DND-41 (cell line): ENCODE results near the gene SCRN2.

ENCODE experiments used
- ATAC-seq: fragments of 200-7000 bp; cut with Tn5 transposase; 3 replicates; pipeline ENCODE4 v1.9.1; 2021; ENCODE audit warnings: low read depth; ENCODE audit not compliant: insufficient read depth
- DNase-seq: peaks from one replicate; pipeline ENCODE4 v3.0.0-alpha.2; 2020
- H2AFZ ChIP-seq: 2 replicates; pipeline ENCODE4 v1.6.0; 2012; ENCODE audit warnings: low read depth, low read length
- H3K27ac ChIP-seq: 2 replicates; pipeline ENCODE4 v1.5.1; 2012; ENCODE audit warnings: low read length, inconsistent platforms
- H3K27me3 ChIP-seq: fragments of 200-600 bp; sonication (generic); 2 replicates; pipeline ENCODE4 v1.6.0; 2012; ENCODE audit warnings: low read length, mild to moderate bottlenecking, inconsistent platforms; ENCODE audit not compliant: insufficient read depth, poor library complexity
- H3K36me3 ChIP-seq: 2 replicates; pipeline ENCODE4 v1.5.1; 2012; ENCODE audit warnings: low read length, inconsistent platforms; ENCODE audit not compliant: insufficient read depth
- H3K4me1 ChIP-seq: 2 replicates; pipeline ENCODE4 v1.5.1; 2012; ENCODE audit warnings: mild to moderate bottlenecking, low read length; ENCODE audit not compliant: insufficient read depth
- H3K4me2 ChIP-seq: 2 replicates; pipeline ENCODE4 v1.6.0; 2012; ENCODE audit warnings: mild to moderate bottlenecking, moderate library complexity, low read length, inconsistent platforms; ENCODE audit not compliant: insufficient read depth
- H3K4me3 ChIP-seq, 2 experiments: fragments of 200-600 bp in 1 of 2; shearing (Covaris generic) in 1 of 2; 2 replicates each; pipeline ENCODE4 v1.5.1; 2012 to 2016; ENCODE audit warnings: inconsistent platforms in 2 of 2, low read length in 2 of 2, mild to moderate bottlenecking in 2 of 2, low read depth in 1 of 2, moderate library complexity in 1 of 2
- H3K79me2 ChIP-seq: 2 replicates; pipeline ENCODE4 v1.6.0; 2012; ENCODE audit warnings: low read length, inconsistent platforms; ENCODE audit not compliant: insufficient read depth
- H3K9ac ChIP-seq: 2 replicates; pipeline ENCODE4 v1.6.0; 2012; ENCODE audit warnings: low read depth, mild to moderate bottlenecking, inconsistent platforms, low read length, moderate library complexity
- H3K9me3 ChIP-seq: 2 replicates; pipeline ENCODE4 v1.5.1; 2012; ENCODE audit warnings: low read length, moderate library complexity, mild to moderate bottlenecking, inconsistent platforms; ENCODE audit not compliant: insufficient read depth, severe bottlenecking
- H4K20me1 ChIP-seq: 2 replicates; pipeline ENCODE4 v1.6.0; 2012; ENCODE audit warnings: low read length; ENCODE audit not compliant: insufficient read depth
- EZH2 ChIP-seq: IDR thresholded peaks from 3 replicates; pipeline ENCODE4 v1.6.1; 2012; ENCODE audit warnings: borderline replicate concordance, low read depth, mild to moderate bottlenecking, moderate library complexity, low read length, inconsistent platforms; ENCODE audit not compliant: severe bottlenecking
- TF ChIP-seq, protein P1 (sequence below): IDR thresholded peaks from 2 replicates; pipeline ENCODE4 v1.5.1; 2012; ENCODE audit warnings: borderline replicate concordance, low read length, moderate library complexity, mild to moderate bottlenecking; ENCODE audit not compliant: poor library complexity, severe bottlenecking; ENCODE audit errors: extremely low read depth

Gene SCRN2

DNA sequence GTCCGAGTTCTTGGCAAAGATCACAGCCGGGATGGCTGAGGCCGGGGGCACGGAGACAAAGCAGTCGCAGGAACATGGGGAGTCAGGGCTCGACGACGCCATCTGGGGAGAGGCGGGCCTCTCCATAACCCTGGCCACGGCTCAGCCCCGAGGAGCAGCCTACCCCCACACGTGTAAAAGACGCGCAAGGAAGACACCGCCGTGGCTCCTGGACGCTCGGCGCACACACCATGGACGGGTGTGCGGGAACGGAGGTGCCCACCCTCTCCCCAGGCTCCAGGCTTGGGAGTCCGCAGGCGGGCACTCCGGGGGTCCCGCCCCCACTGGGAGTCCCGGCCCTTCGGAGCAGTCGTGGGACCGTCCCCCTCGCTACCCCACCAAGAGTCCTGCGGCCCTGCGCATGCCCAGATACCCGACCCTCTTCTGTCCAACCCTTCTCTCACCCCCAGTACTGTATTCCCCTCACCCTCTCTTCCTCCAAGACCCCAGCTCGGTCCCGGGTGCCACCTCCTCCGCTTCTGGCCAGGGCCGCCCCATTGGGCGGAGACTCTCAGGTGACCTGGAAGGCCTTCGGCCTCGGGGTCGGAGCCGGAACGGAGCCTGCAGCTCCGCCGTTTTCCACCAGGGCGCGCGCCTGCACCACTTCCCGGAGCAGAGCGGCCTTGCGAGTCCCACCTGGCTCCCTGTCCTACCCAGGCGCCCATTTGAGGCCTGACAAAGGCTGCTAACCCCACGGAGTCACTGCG, at the start of gene SCRN2:
SCRN2 (minus strand) TSS at position 532 of the 746 bp plus-strand sequence; CDS start at position 102, 430 bp downstream.
- Histone ChIP-seq H3K27me3 (peaks cover 3% of the 10 kb centered on the region), H3K27ac (peak within 1 kb of the TSS; percentile 68), H3K79me2 (peaks cover 8% of the 10 kb centered on the region), H3K9me3 (no peaks in the 10 kb centered on the region), H3K4me3 (peak within 1 kb of the TSS; percentile 46 to 74; a peak in 3 of 4 replicates), H4K20me1 (no peaks in the 10 kb centered on the region), H3K9ac (peak within 1 kb of the TSS; percentile 69), H3K4me2 (peak within 1 kb of the TSS; percentile 70), H3K36me3 (peaks cover 21% of the 10 kb centered on the region), H2AFZ (peak within 1 kb of the TSS; percentile 92), H3K4me1 (peaks cover 28% of the 10 kb centered on the region)
- ATAC-seq (peak; percentile 89), DNase-seq (peak; percentile 92)
- TF ChIP-seq EZH2: no peak
- TF ChIP-seq, protein P1, sequence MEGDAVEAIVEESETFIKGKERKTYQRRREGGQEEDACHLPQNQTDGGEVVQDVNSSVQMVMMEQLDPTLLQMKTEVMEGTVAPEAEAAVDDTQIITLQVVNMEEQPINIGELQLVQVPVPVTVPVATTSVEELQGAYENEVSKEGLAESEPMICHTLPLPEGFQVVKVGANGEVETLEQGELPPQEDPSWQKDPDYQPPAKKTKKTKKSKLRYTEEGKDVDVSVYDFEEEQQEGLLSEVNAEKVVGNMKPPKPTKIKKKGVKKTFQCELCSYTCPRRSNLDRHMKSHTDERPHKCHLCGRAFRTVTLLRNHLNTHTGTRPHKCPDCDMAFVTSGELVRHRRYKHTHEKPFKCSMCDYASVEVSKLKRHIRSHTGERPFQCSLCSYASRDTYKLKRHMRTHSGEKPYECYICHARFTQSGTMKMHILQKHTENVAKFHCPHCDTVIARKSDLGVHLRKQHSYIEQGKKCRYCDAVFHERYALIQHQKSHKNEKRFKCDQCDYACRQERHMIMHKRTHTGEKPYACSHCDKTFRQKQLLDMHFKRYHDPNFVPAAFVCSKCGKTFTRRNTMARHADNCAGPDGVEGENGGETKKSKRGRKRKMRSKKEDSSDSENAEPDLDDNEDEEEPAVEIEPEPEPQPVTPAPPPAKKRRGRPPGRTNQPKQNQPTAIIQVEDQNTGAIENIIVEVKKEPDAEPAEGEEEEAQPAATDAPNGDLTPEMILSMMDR: peak; percentile 99

DNA sequence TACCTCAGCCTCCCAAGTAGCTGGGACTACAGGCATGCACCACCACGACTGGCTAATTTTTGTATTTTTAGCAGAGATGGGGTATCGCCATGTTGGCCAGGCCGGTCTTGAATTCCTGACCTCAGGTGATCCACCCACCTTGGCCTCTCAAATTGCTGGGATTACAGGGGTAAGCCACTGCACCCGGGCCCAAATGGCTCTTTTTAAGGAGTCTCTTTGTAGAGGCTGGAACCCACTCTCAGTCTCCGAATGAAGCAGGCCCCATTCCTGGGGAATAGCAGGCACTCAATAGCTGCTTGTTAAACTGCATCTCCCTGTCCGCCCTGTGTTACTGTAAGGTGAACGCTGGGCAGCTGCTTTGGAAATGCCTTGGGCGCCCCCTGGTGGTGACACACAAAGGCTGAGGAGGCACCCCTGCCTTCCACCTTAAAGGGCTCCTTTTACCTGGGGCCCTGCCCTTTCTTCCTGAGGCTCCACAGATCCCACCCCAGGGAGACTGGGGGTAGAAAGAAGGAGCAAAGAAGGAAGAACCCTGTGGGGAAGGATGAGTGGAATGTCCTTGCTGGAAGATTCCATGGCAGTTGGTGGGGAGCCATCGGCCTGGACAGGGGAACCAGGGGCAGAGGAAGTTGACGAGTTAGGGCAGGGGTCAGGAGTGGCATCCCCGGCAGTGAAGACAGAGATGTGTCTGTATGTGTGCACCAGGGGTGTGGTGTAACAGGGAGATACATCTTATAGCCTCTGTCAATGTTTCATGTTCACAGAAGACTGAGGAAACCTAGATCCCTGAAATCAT, 48.9 kb upstream of the SCRN2 start:
- Histone ChIP-seq H3K79me2 (peaks cover 8% of the 10 kb centered on the region), H3K9ac (no peak overlapping the region), H3K4me2 (no peak overlapping the region), H3K9me3 (no peaks in the 10 kb centered on the region), H2AFZ (no peak overlapping the region), H3K4me3 (no peak overlapping the region), H3K27me3 (no peaks in the 10 kb centered on the region), H3K27ac (no peak overlapping the region), H4K20me1 (no peaks in the 10 kb centered on the region), H3K36me3 (no peaks in the 10 kb centered on the region), H3K4me1 (peaks cover 11% of the 10 kb centered on the region)
- ATAC-seq: peak; percentile 100
- peak; percentile 87 for DNase-seq
- TF ChIP-seq EZH2: no peak
- TF ChIP-seq, protein P1: peak; percentile 98

- no peak overlapping the region for H2AFZ ChIP-seq
- H3K9me3 ChIP-seq: no peaks in the 10 kb centered on the region
- H3K4me1 ChIP-seq: no peaks in the 10 kb centered on the region
- H3K4me3 ChIP-seq: no peak overlapping the region
- TF ChIP-seq, protein P1: no peak
- no peak for TF ChIP-seq EZH2
- H3K79me2 ChIP-seq: no peaks in the 10 kb centered on the region
- no peaks in the 10 kb centered on the region for H3K36me3 ChIP-seq
- H3K9ac ChIP-seq: no peak overlapping the region
- ATAC-seq (no peak), DNase-seq (no peak)
- no peak overlapping the region for H3K4me2 ChIP-seq
- H4K20me1 ChIP-seq: no peaks in the 10 kb centered on the region
- no peaks in the 10 kb centered on the region for H3K27me3 ChIP-seq
- no peak overlapping the region for H3K27ac ChIP-seq
These were observed 47.2 kb upstream of the SCRN2 start for GRCh38 chr17:47888293-47888692.
